Measurements from ENCODE around the gene ITGB1BP1.

The ITGB1BP1 gene

DNA sequence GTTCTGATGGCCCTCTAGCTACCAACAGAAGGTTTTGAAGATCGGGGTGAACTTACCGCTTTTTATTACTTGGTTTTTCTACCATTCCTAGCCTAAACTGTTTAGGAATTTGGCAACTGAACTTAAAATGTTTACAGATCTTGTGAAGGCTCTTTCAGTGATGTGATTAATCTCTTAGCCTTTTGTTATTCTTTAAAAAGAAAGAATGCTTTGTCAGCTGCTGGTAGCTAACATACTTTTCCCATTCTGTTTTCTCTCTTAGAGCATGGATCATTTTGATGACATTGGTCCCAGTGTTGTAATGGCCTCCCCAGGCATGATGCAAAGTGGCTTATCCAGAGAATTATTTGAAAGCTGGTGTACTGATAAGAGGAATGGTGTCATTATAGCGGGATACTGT is 18.2 kb upstream of the ITGB1BP1 start:
- TF ChIP-seq CTCF (conservative IDR thresholded peaks at IDR 0.05) = no peak
- H3K27ac ChIP-seq = peak overlapping the region; percentile 64; the same call in 1 of the 2 replicates

- TF ChIP-seq CTCF (conservative IDR thresholded peaks at IDR 0.05) = no peak
- H3K27ac ChIP-seq = no peak overlapping the region
These were observed 16.9 kb upstream of the ITGB1BP1 start for GRCh38 chr2:9440058-9440727.

DNA sequence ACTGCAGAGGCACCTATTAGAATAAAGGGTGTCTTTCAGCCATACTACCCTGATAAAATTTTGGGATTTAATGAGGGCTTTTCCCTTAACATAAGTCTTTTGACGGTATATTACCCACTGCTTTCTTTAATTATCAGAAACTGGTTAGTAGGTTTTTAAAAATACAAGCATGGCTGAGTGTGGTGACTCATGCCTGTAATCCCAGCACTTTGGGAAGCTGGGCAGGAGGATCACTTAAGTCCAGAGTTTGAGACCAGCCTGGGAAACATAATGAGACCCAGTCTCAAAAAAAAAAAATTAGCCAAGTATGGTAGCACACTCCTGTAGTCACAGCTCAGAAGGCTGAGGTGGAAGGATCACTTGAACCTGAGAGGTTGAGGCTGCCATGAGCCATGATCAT is 16.2 kb upstream of the ITGB1BP1 start:
- no peak for TF ChIP-seq CTCF (conservative IDR thresholded peaks at IDR 0.05)
- H3K27ac ChIP-seq = no peak overlapping the region

GRCh38 chr2:9434489-9434888 is 11.2 kb upstream of the ITGB1BP1 start:
- no peak for TF ChIP-seq CTCF (conservative IDR thresholded peaks at IDR 0.05)
- H3K27ac ChIP-seq = no peak overlapping the region

DNA sequence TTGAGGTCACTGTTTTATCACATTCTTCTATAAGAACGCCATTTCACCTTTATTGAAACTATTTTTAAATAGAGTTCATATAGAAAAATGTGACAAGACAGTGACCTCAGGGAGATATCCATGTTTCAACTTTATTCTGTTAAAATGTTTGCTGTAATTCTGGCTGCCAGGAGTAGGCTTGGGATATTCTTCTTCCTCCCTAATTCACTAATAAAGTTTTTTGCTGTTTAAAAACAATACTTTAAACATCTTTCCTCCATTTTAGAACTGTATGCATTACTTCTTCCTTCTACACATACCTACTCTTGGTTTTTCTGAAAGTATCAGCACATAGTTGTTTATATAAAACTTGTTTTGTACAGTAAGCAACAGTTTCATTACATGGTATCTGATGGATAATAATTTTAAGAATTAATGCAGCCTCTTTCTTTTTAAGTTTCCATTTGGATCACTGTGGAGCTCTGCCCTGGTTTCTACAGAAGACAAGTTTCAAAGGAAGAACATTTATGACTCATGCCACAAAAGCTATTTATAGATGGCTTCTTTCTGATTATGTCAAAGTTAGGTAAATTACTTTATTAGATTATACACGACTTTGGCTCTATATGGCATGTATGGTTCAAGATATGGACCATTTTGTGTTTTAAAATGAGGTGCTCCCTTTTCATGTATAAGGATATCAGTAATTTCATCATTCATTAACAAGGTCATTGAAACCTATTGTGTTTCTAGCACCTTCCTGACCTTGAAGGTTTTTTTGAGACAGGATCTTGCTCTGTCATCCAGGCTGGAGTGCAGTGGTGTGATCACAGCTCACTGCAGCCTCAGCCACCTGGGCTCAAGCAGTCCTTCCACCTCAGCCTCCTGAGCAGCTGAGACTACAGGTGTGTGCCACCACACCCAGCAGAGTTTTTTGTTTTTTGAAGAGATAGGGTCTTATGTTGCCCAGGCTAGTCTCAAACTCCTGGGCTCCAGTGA is 7.3 kb upstream of the ITGB1BP1 start:
- no peak for TF ChIP-seq CTCF (conservative IDR thresholded peaks at IDR 0.05)
- H3K27ac ChIP-seq = no peak overlapping the region

DNA sequence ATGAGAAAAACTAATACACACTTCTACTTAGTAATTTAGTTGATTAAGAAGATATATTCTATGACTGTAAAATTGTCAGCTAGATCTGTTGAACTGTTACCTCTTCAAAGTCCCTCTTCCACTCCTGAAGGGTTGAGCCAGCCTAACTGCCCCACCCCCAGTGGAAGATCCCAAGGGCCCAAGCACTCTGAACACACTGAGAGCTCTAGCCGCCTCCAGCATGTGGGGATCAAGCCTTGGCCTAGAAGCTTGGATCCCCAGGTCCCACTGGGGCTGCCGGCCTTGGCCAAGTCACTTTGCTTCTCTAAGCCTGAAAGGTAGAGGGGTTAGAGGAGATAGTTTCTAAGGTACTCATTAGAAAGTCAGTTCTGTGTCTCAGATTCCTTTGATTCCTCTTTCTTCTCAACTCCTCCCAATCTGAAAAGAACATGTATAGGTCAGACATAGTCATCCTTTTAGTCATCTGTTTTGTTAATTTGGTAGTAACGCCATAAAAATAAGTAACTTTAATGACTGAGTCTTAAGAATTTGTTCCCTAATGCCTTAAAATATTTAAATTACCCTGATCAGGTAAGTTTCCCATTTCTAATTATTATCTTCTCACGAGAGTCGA is 5.7 kb upstream of the ITGB1BP1 start:
- no peak overlapping the region for H3K27ac ChIP-seq
- TF ChIP-seq CTCF (conservative IDR thresholded peaks at IDR 0.05) = no peak

Measured in VCaP (cell line).